NCI-H1417 treated with DMSO at 0.1 percent for 48 hours (cell line): ENCODE data around the gene SLC16A6.
"Not testable (repeated sequence)": the region's sequence is repeated elsewhere in the genome, so short reads cannot be mapped to it uniquely, and the experiment has no call there.

Experiments used
- DNase-seq: peaks from one replicate; lab custom pipeline; 2025; lab: John Stamatoyannopoulos, UW

Gene SLC16A6

GRCh38 chr17:68219429-68219828 lies 71.5 kb downstream of the SLC16A6 start:
- DNase-seq: not testable (repeated sequence)
